NCI-H510A treated with DMSO at 0.1 percent for 48 hours (cell line): Measurements from ENCODE around the gene LRAT.
"Not testable (repeated sequence)": the region's sequence is repeated elsewhere in the genome, so short reads cannot be mapped to it uniquely, and the experiment has no call there.

ENCODE experiments used
- DNase-seq: peaks from one replicate; lab custom pipeline; 2025; lab: John Stamatoyannopoulos, UW

LRAT gene

DNA sequence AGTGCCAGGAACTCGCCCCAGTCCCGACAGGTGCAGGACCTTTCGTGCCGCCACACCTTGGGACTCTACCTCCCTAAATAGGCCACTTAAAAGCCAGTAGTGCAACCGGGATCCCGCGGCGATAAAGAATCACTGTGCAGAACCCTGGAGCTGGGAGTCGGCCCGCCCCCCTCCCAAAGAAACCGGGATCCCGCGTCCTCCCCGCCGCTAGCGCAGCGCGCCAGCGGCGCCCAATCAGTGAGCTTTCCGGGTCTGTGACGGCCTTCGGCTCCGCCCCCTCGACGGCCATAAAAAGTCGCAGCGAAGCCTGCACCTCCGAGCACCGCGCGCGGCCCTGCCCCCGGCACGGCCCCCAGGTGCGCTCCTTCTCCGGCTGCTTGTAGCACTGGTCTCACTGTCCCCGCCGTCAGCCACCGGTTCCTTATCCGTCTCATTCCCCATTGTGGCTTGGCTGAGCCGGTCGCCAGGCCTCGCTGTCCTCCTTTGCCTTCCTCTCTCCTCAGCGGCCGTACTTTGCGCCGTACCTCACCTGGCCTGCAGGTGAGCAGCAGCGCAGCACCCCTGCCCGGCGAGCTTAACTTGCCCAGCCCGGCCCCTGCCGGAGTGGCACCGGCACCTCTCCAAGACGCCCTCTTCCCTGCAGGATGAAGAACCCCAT lies at the start of gene LRAT:
LRAT (plus strand) TSS at position 318 of the 658 bp plus-strand sequence; CDS start at position 645, 327 bp downstream.
- peak; percentile 70 for DNase-seq

DNA sequence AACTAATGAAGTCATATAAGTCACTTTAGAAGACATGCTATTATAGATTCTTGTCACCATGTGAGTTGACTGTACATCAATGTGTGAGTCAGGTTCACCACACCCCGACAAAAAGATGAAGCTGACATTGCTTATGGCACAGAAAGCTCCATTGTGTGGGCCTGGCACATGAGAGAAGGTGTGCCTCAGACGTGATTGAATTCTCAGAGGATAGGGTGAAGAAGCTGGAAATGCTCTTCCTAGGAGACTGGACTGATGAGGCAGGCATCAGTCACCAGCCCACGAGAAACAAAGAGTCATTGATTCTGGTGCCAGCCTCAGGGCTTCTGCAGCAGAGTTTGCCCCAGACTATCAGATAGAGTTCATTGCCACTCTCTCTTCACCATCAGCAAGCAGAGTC lies 35.9 kb upstream of the LRAT start:
- DNase-seq: no peak

DNA sequence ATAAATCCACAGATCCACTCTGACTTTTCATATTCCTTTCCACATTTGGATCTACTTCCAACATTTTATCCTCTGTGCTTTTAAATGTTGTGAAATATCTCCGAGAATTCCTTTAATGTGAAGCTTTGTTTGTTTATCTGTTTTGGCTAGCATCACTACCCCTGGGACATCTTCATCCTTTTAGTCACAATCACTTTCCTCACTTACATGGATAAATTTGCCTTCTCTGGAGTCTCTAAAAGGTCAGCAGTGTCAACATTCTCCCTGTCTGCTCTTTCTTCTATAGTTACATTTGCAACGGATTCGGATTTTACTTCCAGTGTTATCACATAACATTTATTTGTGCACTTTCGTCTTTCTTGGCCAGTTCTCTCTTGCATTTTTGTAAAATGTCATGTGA lies 34.2 kb upstream of the LRAT start:
- no peak for DNase-seq

DNA sequence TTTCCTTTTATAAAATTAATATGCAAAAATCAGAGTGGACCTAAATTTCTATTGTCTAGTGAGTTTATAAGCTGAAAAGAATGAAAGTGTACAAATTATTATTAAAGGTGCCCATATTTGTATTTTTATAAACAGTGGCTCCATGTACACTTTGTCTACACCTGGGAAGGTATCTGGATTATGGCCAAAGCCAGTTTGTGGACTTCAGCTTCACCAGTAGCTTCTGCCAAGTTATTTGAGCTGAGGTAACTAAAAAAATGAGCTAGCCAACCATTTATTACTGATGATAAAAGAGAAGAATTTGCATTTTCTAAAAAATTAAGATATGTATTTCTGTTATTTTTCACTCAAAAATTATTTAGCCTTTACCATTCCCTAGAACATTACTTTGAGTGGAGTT lies 32.3 kb upstream of the LRAT start:
- DNase-seq: no peak

DNA sequence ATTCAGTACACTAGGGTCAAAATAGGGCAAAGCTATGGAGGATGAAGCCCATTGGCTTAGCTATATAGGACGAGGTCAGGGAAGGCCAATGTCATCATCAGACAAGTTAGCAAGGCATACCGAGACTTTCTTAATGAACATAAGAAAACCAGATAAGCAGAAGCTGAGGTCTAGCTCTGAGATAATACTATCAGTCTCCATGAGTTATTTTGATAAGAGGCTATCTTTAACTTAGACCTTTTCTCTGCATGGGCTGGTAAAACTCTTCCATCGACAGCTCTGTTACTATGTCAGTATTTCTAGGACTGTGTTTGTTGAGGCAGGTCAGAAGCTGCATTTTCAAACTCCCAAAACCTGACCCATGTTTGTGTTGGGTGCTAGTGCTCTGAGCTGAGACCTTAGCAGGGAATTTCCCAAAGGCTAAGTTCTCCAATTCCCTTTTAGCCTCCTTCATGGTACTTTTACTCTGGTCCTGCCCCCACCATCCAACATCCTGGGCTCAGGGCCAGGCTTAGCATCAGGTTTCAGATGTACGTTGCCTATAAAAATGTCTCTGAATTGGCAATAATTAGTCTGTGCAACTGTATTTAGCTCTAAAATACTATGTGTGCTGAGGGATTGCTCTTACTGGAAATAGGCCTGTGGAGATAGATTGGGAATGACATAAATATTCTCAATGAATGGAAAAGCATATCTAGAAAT lies 29.3 kb upstream of the LRAT start:
- DNase-seq: no peak

DNA sequence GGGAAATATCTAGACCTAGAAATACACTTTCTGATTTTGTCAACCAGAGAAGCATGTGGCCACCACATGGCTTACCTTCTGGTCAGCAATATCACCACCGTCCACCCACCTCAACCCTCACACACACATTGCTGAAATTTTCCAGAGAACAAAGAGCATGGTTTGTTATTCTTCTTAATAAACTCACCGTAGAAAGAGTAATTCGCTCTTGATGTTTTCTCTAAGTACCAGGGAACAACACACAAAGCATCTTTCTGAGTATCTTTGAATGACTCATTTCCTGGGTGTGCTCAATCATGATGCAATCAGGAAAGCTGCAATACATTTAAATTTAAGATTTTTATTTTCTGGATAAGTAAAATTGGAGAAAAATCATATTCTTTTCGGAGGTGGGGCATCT lies 24.7 kb upstream of the LRAT start:
- no peak for DNase-seq

DNA sequence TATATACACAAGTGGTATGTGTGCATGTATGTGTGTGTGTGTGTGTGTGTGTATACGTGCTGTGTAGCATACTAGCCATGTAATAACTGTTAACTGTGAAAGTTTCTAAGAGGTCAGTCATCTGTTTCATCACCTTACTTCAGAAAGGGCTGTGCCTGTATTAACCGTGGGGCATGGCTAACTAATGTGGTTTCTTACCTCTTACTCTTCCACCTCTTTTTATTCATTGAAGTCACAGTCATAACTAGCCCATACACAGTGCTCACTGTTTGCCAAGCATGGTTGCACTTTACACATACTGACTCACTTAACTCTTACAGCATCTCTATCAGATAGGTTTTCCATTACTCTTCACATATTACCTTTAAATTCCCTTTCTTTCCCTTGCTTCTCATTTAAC lies 23.7 kb upstream of the LRAT start:
- DNase-seq: no peak

DNA sequence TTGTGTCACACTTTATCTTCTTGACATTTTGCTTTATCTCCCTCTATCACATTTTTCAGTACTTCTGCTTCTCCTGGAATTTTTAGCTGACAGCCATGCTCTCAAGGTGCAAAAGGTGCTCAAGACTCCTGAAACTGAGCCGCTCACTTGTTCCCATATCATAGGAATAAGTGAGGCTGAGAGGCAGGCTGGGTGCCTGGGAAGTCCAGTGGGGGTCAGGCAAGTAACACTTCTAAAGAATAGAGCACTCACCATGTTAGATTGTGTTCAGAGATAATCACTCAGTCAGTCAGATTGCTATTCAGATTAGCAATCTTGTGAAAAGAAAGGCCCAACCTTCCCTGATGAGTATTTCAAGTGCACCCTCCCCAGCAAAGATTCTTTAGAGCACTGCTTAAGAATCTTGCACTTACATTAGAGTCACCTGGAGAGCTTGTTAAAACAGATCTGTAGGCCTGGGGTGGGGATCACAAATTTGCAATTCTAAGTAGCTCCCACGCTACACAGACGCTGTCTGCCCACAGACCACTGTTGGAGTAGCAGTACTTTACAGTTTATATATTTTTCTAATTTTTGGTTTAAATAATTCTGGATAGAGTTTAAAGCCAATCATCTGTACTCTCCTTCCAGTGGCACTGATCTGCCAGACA lies 23.1 kb upstream of the LRAT start:
- DNase-seq: no peak

DNA sequence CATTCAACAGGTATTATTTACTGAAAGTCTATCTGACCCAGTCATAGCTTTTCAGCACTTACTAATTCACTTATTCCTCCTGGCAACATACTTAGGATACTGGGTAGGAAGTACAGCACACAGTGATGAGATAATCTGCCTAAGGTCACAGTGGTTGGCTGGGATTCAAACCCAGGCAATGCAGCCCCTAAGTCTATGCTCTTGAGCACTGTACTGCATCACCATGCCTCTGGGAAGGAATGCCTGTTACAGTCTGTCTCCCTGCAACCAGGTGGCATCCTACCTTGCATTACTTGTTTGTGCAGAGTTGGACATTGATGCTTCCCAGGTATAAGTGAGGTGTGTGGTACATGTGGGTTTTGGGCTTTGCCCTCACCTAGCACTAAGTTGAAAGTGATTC lies 21.5 kb upstream of the LRAT start:
- no peak for DNase-seq

DNA sequence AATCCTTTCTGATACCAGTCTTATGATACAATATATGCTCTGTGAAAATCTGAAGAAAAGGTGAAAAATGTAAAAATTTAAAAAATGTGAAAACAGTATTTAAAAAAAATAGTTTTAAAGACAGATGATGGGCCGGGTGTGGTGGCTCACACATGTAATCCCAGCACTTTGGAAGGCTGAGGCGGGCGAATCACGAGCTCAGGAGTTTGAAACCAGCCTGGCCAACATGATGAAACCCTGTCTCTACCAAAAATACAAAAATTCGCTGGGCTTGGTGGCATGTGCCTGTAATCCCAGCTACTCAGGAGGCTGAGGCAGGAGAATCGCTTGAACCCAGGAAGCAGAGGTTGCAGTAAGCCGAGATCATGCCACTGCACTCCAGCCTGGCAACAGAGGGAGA lies 20.2 kb upstream of the LRAT start:
- DNase-seq: not testable (repeated sequence)

DNA sequence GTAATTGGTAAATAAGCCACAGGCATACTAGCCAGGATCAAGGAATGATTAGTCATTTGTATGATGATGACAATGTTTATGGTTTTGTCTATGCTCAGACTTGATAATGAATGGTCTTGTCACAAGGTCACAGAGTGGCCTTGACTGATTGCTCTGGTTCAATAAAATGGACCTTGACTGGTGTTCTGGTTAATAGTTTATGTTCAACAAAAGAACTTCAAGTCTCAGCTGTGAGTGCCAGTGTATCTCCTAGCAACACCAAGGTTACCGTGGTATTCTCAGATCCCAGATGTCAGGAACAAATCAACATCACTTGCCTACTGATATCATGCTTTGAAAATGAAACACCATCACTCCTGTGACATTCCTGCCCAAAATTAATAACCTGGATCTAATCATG lies 16.3 kb upstream of the LRAT start:
- no peak for DNase-seq

DNA sequence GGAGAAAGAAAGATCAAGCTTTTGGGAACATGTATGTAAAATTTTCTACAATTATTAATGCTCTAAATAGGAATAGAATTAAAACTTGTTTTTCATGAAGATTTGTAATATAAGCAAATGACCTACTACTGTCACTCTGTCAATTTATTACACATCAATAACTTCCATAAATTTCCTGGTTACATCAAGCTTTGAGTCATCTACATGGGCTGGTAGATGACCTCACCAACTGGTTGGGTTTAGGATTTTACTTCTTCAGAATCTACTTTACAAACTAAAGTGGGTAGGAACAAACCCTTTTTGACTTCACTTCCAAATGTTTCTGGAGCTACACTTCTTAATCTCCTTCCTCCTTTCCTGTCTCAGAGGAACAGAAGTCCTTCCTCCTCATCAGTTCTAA lies 12.0 kb upstream of the LRAT start:
- no peak for DNase-seq

DNA sequence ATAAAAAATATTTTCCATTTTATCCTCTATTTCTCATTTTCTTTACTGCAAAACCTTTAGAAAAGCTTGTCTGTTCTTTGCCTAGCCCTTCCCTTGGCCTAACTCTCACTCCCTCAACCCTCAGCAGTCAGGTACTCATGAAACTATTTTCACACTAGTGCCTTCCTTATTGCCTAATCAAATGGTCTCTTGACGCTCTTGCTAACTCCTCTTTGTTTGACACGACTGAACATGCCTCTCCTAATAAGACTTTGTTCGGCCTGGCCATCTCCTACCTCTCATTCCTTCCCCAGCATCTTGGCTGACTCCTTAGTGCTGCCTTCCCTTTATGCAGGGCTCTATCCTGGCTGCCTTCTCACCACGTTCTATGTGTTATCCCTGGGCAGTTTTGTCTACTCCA lies 11.1 kb upstream of the LRAT start:
- no peak for DNase-seq

DNA sequence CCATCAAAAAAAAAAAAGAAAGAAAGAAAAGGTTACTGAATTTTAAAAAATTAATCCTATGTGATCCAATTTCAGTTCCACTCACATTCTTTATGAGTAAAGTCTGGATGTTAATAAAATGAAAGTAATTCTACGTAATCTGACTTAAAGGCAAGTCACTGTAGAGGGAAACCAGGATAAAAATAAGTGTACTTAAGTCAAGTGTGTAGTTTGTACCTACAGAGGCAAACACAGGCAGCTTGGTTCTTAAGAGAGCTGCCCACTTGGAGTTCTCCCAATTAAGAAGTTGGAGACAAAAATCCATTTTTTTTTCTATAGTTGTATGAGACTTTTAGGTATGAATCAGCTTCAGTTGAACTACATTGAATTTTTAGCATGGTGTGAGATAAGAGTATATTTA lies 7.0 kb upstream of the LRAT start:
- no peak for DNase-seq

DNA sequence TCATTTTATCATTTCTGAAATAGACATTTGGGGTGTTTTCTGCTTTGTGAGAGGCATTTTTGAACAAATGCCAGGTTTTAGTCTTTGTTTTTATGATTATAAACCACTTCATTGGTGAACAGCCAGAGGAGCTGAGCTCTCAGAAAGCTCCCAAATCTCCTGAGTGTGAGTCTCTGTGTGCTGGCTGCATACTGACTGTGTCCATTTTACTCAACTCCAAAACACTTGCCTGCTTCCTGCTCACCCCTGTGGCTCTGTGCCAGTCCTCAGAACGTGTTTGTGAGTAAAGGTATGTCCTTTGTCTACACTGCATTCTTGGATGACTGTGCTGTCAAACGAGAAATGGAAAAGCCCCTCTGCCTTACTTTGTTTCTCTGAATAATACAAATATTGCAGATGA lies 5.4 kb upstream of the LRAT start:
- no peak for DNase-seq

DNA sequence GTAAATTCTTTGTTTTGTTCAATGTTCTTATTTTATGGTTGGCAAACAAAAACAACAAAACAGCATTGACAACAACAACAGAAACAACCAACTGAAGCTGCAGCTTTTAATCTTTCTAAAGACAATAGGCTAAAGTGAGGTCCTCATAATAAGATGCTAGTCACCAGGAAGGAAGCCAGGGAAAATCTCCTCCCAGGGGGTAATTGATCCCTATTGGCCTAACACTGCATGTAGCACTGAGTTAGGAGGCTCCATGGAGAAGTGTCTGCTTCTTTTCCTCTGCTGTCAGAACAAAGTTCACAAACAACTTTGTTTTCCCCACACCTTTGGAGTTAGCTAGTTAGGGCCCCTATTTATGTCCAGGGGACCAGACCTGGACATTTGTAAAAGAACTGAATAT lies 4.7 kb upstream of the LRAT start:
- no peak for DNase-seq

DNA sequence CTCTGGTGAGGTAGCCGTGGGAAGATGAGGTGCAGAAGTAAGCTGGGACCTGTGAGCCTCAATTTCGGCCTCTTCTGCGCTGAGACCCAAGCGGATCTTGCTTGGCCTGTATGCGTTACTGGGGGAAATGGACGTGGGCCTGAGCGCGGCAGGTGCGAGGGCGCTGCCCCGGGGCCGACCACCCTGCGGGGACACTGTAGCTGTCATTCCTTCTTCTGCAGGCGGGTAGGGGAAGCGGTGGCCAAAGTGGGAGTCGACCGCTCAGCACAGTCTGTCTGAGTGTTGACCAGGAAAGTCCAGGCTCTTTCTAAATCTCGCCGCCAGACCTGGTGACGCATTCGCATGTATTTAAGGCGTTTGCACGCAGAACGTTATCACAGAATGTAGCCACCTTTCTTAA lies 3.3 kb upstream of the LRAT start:
- no peak for DNase-seq

DNA sequence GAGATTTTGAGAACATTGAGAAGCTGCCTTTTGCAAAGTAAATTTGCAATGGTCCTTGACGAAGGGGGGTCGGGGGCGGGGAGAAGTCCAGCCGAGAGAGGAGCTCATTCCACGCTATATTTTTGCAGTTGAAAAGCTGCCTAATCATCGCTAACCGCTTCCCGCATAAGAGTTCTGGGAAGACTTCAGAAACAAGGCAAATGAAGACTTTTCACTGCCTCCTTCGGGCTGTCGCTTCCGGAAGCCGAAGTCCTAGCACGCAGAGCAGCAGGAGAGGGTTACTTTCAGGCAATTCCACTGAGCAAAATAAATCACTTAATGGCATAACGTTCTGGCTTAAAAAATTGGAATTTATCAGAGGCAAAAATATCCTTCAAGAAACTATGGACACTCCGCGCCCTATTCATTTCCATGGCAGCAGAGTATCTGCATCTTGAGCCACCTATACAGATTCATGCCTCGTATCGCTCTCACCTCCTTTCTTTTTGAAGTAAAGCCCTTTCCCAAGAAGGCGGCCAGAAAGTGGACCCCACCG lies 2.6 kb upstream of the LRAT start:
- DNase-seq: no peak

DNA sequence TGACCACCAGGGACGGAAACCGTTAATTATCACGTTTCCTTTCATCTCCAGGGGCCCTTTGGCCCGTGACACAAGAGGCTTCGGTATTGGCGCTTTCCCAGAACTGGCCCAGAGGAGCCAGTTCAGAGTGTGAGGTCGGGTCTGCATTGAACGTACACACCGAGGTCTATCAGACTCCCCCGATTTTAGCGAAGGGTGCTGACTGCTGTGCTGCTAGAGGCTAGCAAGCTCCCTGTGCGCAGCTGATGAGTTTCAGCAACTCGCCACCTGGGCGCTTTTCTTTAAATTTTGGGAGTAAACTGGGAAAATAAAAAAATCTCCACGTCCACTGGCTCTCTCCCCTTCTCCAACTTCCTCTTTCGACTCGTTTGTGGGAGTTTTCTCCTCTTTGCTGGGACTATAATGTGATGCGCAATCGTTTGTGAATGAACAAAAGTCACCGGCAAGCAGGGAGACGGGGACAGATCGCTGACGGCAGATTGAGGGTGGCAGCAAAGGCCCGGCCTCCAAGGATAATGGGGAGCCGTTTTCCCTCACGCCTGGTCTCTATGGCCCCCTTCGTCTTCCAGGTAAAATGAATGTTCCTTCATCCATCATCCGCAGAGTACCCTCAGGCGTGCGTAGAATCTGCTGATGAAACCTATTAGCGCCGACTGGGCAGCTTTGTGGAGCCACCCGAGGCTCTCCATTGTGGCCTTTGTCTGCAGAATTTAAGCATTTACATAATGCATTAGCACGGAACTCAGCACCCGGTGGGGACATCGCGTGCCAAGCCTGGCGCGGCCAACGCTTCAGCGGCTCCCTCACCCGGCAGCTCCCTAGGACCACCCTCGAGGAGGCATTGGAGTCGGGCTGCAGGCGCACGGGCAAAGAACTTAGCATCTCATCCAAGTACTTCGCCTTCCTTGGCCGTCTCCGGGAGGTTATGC lies 1.6 kb upstream of the LRAT start:
- no peak for DNase-seq

DNA sequence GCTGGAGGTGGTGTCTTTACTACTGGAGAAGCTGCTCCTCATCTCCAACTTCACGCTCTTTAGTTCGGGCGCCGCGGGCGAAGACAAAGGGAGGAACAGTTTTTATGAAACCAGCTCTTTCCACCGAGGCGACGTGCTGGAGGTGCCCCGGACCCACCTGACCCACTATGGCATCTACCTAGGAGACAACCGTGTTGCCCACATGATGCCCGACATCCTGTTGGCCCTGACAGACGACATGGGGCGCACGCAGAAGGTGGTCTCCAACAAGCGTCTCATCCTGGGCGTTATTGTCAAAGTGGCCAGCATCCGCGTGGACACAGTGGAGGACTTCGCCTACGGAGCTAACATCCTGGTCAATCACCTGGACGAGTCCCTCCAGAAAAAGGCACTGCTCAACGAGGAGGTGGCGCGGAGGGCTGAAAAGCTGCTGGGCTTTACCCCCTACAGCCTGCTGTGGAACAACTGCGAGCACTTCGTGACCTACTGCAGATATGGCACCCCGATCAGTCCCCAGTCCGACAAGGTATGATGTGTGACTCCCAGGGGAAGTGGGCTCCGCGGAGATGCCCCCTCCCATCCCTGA lies 634 bp downstream of the LRAT start:
- DNase-seq: peak; percentile 39

DNA sequence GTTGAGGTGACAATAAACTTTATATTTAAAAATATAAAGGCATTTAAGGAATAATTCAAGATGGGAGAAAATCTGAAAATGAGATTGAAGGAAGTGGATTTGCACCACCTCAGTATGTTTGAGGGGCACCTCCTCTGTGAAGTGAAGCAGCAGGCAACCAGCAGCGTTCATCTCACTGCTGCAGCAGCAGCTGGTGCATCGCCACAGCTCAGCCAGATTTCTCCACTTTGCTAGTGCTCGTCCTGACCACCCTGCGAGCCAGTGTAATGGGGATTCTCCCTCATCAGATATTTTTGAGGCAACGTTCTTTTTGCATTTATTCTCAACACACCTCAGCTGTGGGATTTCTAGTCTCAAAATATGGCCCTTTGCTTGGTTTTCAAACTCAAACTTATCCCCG lies 13.9 kb downstream of the LRAT start:
- DNase-seq: no peak

DNA sequence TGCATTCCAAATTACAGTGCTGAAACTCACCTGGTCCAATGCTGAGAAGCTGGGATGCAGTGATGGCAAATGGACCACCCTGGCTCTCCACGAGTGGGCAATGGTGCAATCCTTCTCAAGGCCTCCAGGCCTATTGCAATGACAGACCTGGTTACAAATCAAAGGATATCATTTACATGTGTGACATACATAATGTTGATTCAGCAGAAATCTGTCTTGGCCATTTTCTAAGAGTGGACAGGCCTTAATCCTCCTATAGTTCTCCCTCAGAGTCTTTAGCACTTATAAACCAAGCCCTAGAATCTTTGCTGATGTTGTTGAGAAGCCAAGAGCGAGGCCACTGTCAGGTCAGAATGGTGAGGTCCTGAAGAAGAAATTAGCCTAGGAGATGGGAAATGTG lies 17.1 kb downstream of the LRAT start:
- DNase-seq: no peak
